Adrenal gland (tissue), 12 donors: ENCODE data around the gene TMEM234. TPM values are rescaled to one million over a fixed set of nuclear protein-coding genes. Genes with fewer than 3 reads are reported as not detected.

Experiments used
- DNase-seq, 7 donors: peaks; one replicate each; pipeline ENCODE4 v3.0.0-alpha.2; 2019 to 2020
- H3K27ac ChIP-seq, 5 donors: fragments of 200-600 bp; sonication (generic) in 4 of 5; 1 replicate in 3 of 5; 2 replicates in 2 of 5; pipeline versions ENCODE4 v1.5.1 to v1.8.0; 2016 to 2020; ENCODE audit warnings: mild to moderate bottlenecking in 1 of 5
- H3K27me3 ChIP-seq: fragments of 200-600 bp; 2 replicates; pipeline ENCODE4 v1.8.0; 2021
- H3K36me3 ChIP-seq, 2 donors: fragments of 200-600 bp; replicated peaks in 1 of 2; 1 replicate in 1 of 2; 2 replicates in 1 of 2; pipeline versions ENCODE4 v1.5.1 to v1.8.0; 2018 to 2022
- H3K4me1 ChIP-seq, 2 donors: fragments of 200-600 bp; replicated peaks in 1 of 2; 1 replicate in 1 of 2; 2 replicates in 1 of 2; pipeline versions ENCODE4 v1.5.1 to v1.8.0; 2018 to 2021
- H3K4me3 ChIP-seq, 4 donors: fragments of 200-600 bp; sonication (generic) in 3 of 4; one replicate each; pipeline ENCODE4 v1.5.1; 2016 to 2018
- H3K9me3 ChIP-seq, 3 donors: fragments of 200-600 bp; sonication (generic) in 1 of 3; replicated peaks in 1 of 3; 1 replicate in 2 of 3; 2 replicates in 1 of 3; pipeline versions ENCODE4 v1.5.1 to v1.8.0; 2016 to 2021
- CTCF ChIP-seq, 6 experiments: fragments of 450-650 bp in 4 of 6; fragments of 200-600 bp in 2 of 6; sonication (generic) in 1 of 6; IDR thresholded peaks; 1 replicate in 5 of 6; 2 replicates in 1 of 6; pipeline versions ENCODE4 v1.5.1 to v1.8.0; 2016 to 2021; ENCODE audit warnings: antibody characterized with exemption in 6 of 6, mild to moderate bottlenecking in 2 of 6, moderate library complexity in 1 of 6
- POLR2A ChIP-seq, 2 donors: fragments of 450-650 bp; IDR thresholded peaks; one replicate each; pipeline ENCODE4 v1.6.1; 2017; ENCODE audit warnings: antibody characterized with exemption in 2 of 2, mild to moderate bottlenecking in 2 of 2, moderate library complexity in 1 of 2
- WGBS, 4 donors: extraction: QIAGEN DNeasy Blood & Tissue Kit in 2 of 4; methylation state at CpG; one replicate each; pipeline versions ENCODE4 v1.1.5 to v1.1.7; 2013 to 2017; 5-methylcytosine and 5-hydroxymethylcytosine counted together
- intact Hi-C, 2 donors: fragments of 100-400 bp; cut with DNase I; formaldehyde crosslinking; loops; one replicate each; pipeline versions ENCODE4 v1.14.1 to v1.15.0; 2022 to 2023
- polyA plus RNA-seq, 3 donors: library from polyadenylated mRNA; stranded (reverse); fragments of 200-250 nt in 2 of 3; fragments of 350-450 nt in 1 of 3; fragmentation: Illumina TruSeq in 1 of 3; extraction: RNeasy Lipid Tissue Mini Kit (QIAGEN cat#74804) in 1 of 3; gene quantifications; one replicate each; pipeline ENCODE4 v1.2.3, GENCODE V29; 2013 to 2014
- total RNA-seq, 9 donors: library from RNA; depleted of rRNA in 4 of 9; stranded (reverse); fragments of >200 nt in 4 of 9; fragments of 120-200 nt in 1 of 9; fragmentation: NEBNext Ultra II Directional in 1 of 9; extraction: Animal tissue kit (Norgen Biotek cat#: 25700) in 1 of 9; gene quantifications; one replicate each; pipeline versions ENCODE4 v1.1.0 to v1.2.4, GENCODE V29; 2013 to 2023
- donor health status: healthy with polysubstance abuse.
- donor health status: Bipolar disorder and iron deficiency.
- donor health status: DM: yes; HTN: yes; CAD: no.
- donor health status: DM: no; HTN: no; CAD: no.
- donor health status: DM: no; HTN: no; CAD: no.
- donor health status: DM: yes; HTN: yes; CAD: no.

The TMEM234 gene
- total and polyA plus RNA-seq, 12 donors = 2.1 to 57.7 (median 18.1) TPM

- H3K4me1 ChIP-seq = peaks cover 18 to 38% of the 10 kb centered on the region in 2 donors
- H3K27me3 ChIP-seq = no peaks in the 10 kb centered on the region
- peak in 1 of 2 donors; percentile 62 for TF ChIP-seq POLR2A (IDR thresholded peaks at IDR 0.05)
- TF ChIP-seq CTCF (IDR thresholded peaks at IDR 0.05) = peak in 1 of 6 experiments; percentile 1
- 1 to 7% (median 3%) methylated on average over 6 to 55 of the region's 55 CpGs for WGBS, 4 donors
- peak overlapping the region; percentile 68 to 95 (median 83) for H3K27ac ChIP-seq
- H3K4me3 ChIP-seq = peak overlapping the region; percentile 15 to 60 (median 45)
- H3K9me3 ChIP-seq = no peaks in the 10 kb centered on the region
- DNase-seq = peak; percentile 75 to 89 (median 81)
- intact Hi-C loops = no loop called here
- no peaks in the 10 kb centered on the region for H3K36me3 ChIP-seq
These were observed 19.0 kb upstream of the TMEM234 start for GRCh38 chr1:32241001-32241763.

GRCh38 chr1:32240140-32240951 is 18.2 kb upstream of the TMEM234 start:
- WGBS, 4 donors = 0 to 2% (median 1%) methylated on average over 14 to 62 of the region's 62 CpGs
- DNase-seq = peak; percentile 83 to 93 (median 86)
- H3K36me3 ChIP-seq = no peaks in the 10 kb centered on the region
- H3K27ac ChIP-seq = peak overlapping the region; percentile 68 to 95 (median 83)
- no peaks in the 10 kb centered on the region for H3K27me3 ChIP-seq
- TF ChIP-seq CTCF (IDR thresholded peaks at IDR 0.05) (peak in 4 of 6 experiments; percentile 11 to 31 (median 28)), POLR2A (IDR thresholded peaks at IDR 0.05) (peak; percentile 51 to 92)
- H3K4me3 ChIP-seq = peak overlapping the region; percentile 15 to 60 (median 45)
- no peaks in the 10 kb centered on the region for H3K9me3 ChIP-seq
- intact Hi-C loops = no loop called here
- H3K4me1 ChIP-seq = peaks cover 24 to 41% of the 10 kb centered on the region in 2 donors

GRCh38 chr1:32239790-32240139 is 17.6 kb upstream of the TMEM234 start:
- peaks cover 30 to 47% of the 10 kb centered on the region in 2 donors for H3K4me1 ChIP-seq
- no peaks in the 10 kb centered on the region for H3K9me3 ChIP-seq
- intact Hi-C loops = no loop called here
- peak overlapping the region in 4 of 5 donors; percentile 68 to 95 (median 88) for H3K27ac ChIP-seq
- peak overlapping the region in 2 of 4 donors; percentile 32 to 60 for H3K4me3 ChIP-seq
- TF ChIP-seq CTCF (IDR thresholded peaks at IDR 0.05) (no peak), POLR2A (IDR thresholded peaks at IDR 0.05) (no peak)
- no peaks in the 10 kb centered on the region for H3K27me3 ChIP-seq
- WGBS, 4 donors = 39 to 83% (median 49%) methylated on average over 1 to 20 of the region's 20 CpGs
- H3K36me3 ChIP-seq = peaks cover 0 to 3% of the 10 kb centered on the region in 2 donors
- peak in 6 of 7 donors; percentile 61 to 72 (median 67) for DNase-seq

- peaks cover 0 to 7% of the 10 kb centered on the region in 2 donors for H3K36me3 ChIP-seq
- 53 to 73% (median 62%) methylated on average over 4 of the region's 4 CpGs for WGBS, 4 donors
- TF ChIP-seq CTCF (IDR thresholded peaks at IDR 0.05) (no peak), POLR2A (IDR thresholded peaks at IDR 0.05) (no peak)
- intact Hi-C loops = no loop called here
- no peak for DNase-seq
- H3K27ac ChIP-seq = peak overlapping the region in 4 of 5 donors; percentile 68 to 95 (median 88)
- H3K9me3 ChIP-seq = no peaks in the 10 kb centered on the region
- peaks cover 31 to 49% of the 10 kb centered on the region in 2 donors for H3K4me1 ChIP-seq
- no peaks in the 10 kb centered on the region for H3K27me3 ChIP-seq
- H3K4me3 ChIP-seq = peak overlapping the region in 1 of 4 donors; percentile 60
These were observed 17.2 kb upstream of the TMEM234 start for GRCh38 chr1:32239337-32239736.
